ENCODE measurements around the gene GBX2. TPM values are rescaled to one million over a fixed set of nuclear protein-coding genes. Genes with fewer than 3 reads are reported as not detected.

GBX2 gene
- total RNA-seq, 2 donors from 2014 or later, result 0.20 TPM; not detected in 1

- Histone ChIP-seq H3K4me1 (ENCODE audit: control insufficient read depth, insufficient read depth, low read length) (no peaks in the 10 kb centered on the region), H3K27ac (ENCODE audit: low read depth, low read length) (no peak overlapping the region), H3K9me3 (ENCODE audit: control insufficient read depth, low read length) (no peaks in the 10 kb centered on the region), H3K4me3 (ENCODE audit: low read length) (no peak overlapping the region), H3K36me3 (ENCODE audit: control insufficient read depth, insufficient read depth, low read length) (peaks cover 7% of the 10 kb centered on the region), H3K27me3 (ENCODE audit: control insufficient read depth, insufficient read depth, low read length, poor library complexity, severe bottlenecking) (peaks cover 70% of the 10 kb centered on the region), H3K9ac (ENCODE audit: extremely low read depth, low read length, poor library complexity, severe bottlenecking) (no peak overlapping the region)
- Mint-ChIP-seq H3K9me3 (no peaks in the 10 kb centered on the region), H3K4me3 (no peak overlapping the region), H3K27me3 (ENCODE audit: insufficient read depth) (peaks cover 86% of the 10 kb centered on the region), H3K27ac (no peak overlapping the region), H3K36me3 (ENCODE audit: low read depth) (peaks cover 35% of the 10 kb centered on the region), H3K4me1 (peaks cover 9% of the 10 kb centered on the region)
- DNase-seq, result no peak
- 91 to 95% methylated on average over 2 to 3 of the region's 3 CpGs for WGBS, 2 experiments (ENCODE audit: insufficient coverage in 1 of 2, insufficient read length in 1 of 2)
- no peak for TF ChIP-seq CTCF (conservative IDR thresholded peaks at IDR 0.05)
Measured at GRCh38 chr2:236122236-236122635, 46.0 kb downstream of the GBX2 start.

GRCh38 chr2:236121546-236121945 lies 46.6 kb downstream of the GBX2 start:
- Histone ChIP-seq H3K4me3 (ENCODE audit: low read length) (no peak overlapping the region), H3K9me3 (ENCODE audit: control insufficient read depth, low read length) (no peaks in the 10 kb centered on the region), H3K27me3 (ENCODE audit: control insufficient read depth, insufficient read depth, low read length, poor library complexity, severe bottlenecking) (peaks cover 77% of the 10 kb centered on the region), H3K4me1 (ENCODE audit: control insufficient read depth, insufficient read depth, low read length) (no peaks in the 10 kb centered on the region), H3K36me3 (ENCODE audit: control insufficient read depth, insufficient read depth, low read length) (peaks cover 7% of the 10 kb centered on the region), H3K27ac (ENCODE audit: low read depth, low read length) (no peak overlapping the region), H3K9ac (ENCODE audit: extremely low read depth, low read length, poor library complexity, severe bottlenecking) (no peak overlapping the region)
- DNase-seq, result no peak
- Mint-ChIP-seq H3K36me3 (ENCODE audit: low read depth) (peaks cover 35% of the 10 kb centered on the region), H3K9me3 (no peaks in the 10 kb centered on the region), H3K4me1 (peaks cover 10% of the 10 kb centered on the region), H3K27me3 (ENCODE audit: insufficient read depth) (peaks cover 88% of the 10 kb centered on the region), H3K27ac (no peak overlapping the region), H3K4me3 (no peak overlapping the region)
- 89 to 100% methylated on average over 4 to 7 of the region's 7 CpGs for WGBS, 2 experiments (ENCODE audit: insufficient coverage in 1 of 2, insufficient read length in 1 of 2)
- no peak for TF ChIP-seq CTCF (conservative IDR thresholded peaks at IDR 0.05)

- peaks cover 35% of the 10 kb centered on the region for H3K36me3 Mint-ChIP-seq (ENCODE audit: low read depth)
Measured at GRCh38 chr2:236120829-236121228, 47.4 kb downstream of the GBX2 start.

More at GRCh38 chr2:236120829-236121228, 47.4 kb downstream of the GBX2 start:
- H3K4me1 ChIP-seq (ENCODE audit: control insufficient read depth, insufficient read depth, low read length), result no peaks in the 10 kb centered on the region
- Mint-ChIP-seq H3K27me3 (ENCODE audit: insufficient read depth) (peaks cover 93% of the 10 kb centered on the region), H3K9me3 (no peaks in the 10 kb centered on the region), H3K27ac (no peak overlapping the region), H3K4me3 (no peak overlapping the region), H3K4me1 (peaks cover 10% of the 10 kb centered on the region)
- no peak overlapping the region for H3K27ac ChIP-seq (ENCODE audit: low read depth, low read length)
- no peak for DNase-seq
- no peak for TF ChIP-seq CTCF (conservative IDR thresholded peaks at IDR 0.05)
- peaks cover 7% of the 10 kb centered on the region for H3K36me3 ChIP-seq (ENCODE audit: control insufficient read depth, insufficient read depth, low read length)
- no peaks in the 10 kb centered on the region for H3K9me3 ChIP-seq (ENCODE audit: control insufficient read depth, low read length)
- H3K27me3 ChIP-seq (ENCODE audit: control insufficient read depth, insufficient read depth, low read length, poor library complexity, severe bottlenecking), result peaks cover 84% of the 10 kb centered on the region
- no peak overlapping the region for H3K9ac ChIP-seq (ENCODE audit: extremely low read depth, low read length, poor library complexity, severe bottlenecking)
- WGBS, 2 experiments (ENCODE audit: insufficient coverage in 1 of 2, insufficient read length in 1 of 2), result 83 to 92% methylated on average over 1 to 5 of the region's 5 CpGs
- no peak overlapping the region for H3K4me3 ChIP-seq (ENCODE audit: low read length)

All from endodermal cell (in vitro differentiated cells).